WTC11 (cell line): ENCODE measurements around the gene TRAF7.

Experiments
- CREB1 ChIP-seq: sonication (generic); formaldehyde crosslinking; IDR thresholded peaks from 2 replicates; pipeline ENCODE4 v1.8.0; 2023; ENCODE audit warnings: mild to moderate bottlenecking, missing genetic modification reagents
- ESRRA ChIP-seq: sonication (generic); formaldehyde crosslinking; IDR thresholded peaks from 2 replicates; pipeline ENCODE4 v1.8.1; 2022; ENCODE audit warnings: mild to moderate bottlenecking, missing genetic modification reagents, borderline replicate concordance
- FOXP4 ChIP-seq: sonication (generic); formaldehyde crosslinking; IDR thresholded peaks from 2 replicates; pipeline ENCODE4 v1.8.0; 2022; ENCODE audit warnings: mild to moderate bottlenecking, missing genetic modification reagents
- MAX ChIP-seq: sonication (generic); formaldehyde crosslinking; IDR thresholded peaks from 2 replicates; pipeline ENCODE4 v1.8.0; 2022; ENCODE audit warnings: mild to moderate bottlenecking, missing genetic modification reagents
- NFE2L1 ChIP-seq: sonication (generic); formaldehyde crosslinking; IDR thresholded peaks from 2 replicates; pipeline ENCODE4 v1.8.1; 2023; ENCODE audit warnings: missing genetic modification reagents
- PREB ChIP-seq: sonication (generic); formaldehyde crosslinking; IDR thresholded peaks from 2 replicates; pipeline ENCODE4 v1.8.1; 2022; ENCODE audit warnings: mild to moderate bottlenecking, missing genetic modification reagents, moderate library complexity, borderline replicate concordance
- SOX15 ChIP-seq: fragments of 250-450 bp; sonication (Bioruptor Pico); IDR thresholded peaks from 2 replicates; pipeline ENCODE4 v1.9.0; 2021; ENCODE audit warnings: mild to moderate bottlenecking
- SP1 ChIP-seq: sonication (generic); formaldehyde crosslinking; conservative IDR thresholded peaks from 2 replicates; pipeline ENCODE4 v1.8.1; 2022; ENCODE audit warnings: missing genetic modification reagents
- TF ChIP-seq, protein P1 (sequence below): fragments of 200-600 bp; IDR thresholded peaks from 2 replicates; pipeline ENCODE4 v1.8.0; 2022; ENCODE audit warnings: antibody characterized with exemption

- TF ChIP-seq SOX15 (CRISPR knock-in tag) (no peak), ESRRA (CRISPR knock-in tag) (no peak), CREB1 (no peak), MAX (no peak), FOXP4 (no peak), NFE2L1 (CRISPR knock-in tag) (no peak), SP1 (CRISPR knock-in tag) (no peak), PREB (CRISPR knock-in tag) (no peak)
- TF ChIP-seq, protein P1, sequence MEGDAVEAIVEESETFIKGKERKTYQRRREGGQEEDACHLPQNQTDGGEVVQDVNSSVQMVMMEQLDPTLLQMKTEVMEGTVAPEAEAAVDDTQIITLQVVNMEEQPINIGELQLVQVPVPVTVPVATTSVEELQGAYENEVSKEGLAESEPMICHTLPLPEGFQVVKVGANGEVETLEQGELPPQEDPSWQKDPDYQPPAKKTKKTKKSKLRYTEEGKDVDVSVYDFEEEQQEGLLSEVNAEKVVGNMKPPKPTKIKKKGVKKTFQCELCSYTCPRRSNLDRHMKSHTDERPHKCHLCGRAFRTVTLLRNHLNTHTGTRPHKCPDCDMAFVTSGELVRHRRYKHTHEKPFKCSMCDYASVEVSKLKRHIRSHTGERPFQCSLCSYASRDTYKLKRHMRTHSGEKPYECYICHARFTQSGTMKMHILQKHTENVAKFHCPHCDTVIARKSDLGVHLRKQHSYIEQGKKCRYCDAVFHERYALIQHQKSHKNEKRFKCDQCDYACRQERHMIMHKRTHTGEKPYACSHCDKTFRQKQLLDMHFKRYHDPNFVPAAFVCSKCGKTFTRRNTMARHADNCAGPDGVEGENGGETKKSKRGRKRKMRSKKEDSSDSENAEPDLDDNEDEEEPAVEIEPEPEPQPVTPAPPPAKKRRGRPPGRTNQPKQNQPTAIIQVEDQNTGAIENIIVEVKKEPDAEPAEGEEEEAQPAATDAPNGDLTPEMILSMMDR, result no peak
Measured at GRCh38 chr16:2174396-2175131, 19.0 kb downstream of the TRAF7 start.
